Measurements from ENCODE around the gene CDH12.
"Not testable (repeated sequence)": the region's sequence is repeated elsewhere in the genome, so short reads cannot be mapped to it uniquely, and the experiment has no call there.

Gene CDH12

DNA sequence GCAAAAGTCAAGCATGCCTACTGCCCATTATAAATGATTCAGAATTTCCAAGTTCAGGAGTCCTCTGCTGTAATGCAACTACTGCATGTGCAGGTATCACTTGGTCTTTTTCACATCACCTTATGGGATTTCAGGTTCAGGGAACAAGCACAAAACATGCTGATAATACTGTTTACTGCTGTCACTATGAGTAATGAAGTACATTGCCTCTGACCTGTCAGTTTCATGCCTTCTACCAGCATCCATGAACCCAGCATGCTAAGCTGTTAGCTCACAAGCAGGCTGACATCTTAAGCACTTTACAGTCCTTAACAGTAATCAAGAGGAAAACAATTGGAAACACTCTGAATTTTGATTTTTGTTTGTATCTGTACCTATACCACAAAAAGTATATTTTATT lies 743.8 kb downstream of the CDH12 start:
- DNase-seq = no peak

DNA sequence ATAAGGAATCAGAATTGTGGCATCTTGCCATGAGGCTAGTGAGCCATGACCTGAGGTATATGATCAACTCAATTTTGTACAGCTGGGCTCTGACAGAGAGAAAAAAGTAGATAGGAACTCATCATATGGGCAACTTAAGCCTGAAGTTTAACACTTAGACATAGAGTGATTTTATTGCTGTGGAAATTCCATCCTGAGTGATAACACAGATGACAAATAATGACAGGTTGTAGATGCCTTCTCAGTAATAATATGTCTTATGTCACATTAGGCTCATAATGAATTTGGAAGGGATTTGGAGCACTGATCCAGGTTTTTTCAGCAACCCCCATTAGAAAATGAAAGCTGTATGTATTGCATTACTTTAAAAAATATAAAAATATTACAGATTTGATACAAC lies 744.6 kb downstream of the CDH12 start:
- DNase-seq = no peak

- DNase-seq = no peak
These were observed 750.3 kb downstream of the CDH12 start for GRCh38 chr5:22102823-22103359.

DNA sequence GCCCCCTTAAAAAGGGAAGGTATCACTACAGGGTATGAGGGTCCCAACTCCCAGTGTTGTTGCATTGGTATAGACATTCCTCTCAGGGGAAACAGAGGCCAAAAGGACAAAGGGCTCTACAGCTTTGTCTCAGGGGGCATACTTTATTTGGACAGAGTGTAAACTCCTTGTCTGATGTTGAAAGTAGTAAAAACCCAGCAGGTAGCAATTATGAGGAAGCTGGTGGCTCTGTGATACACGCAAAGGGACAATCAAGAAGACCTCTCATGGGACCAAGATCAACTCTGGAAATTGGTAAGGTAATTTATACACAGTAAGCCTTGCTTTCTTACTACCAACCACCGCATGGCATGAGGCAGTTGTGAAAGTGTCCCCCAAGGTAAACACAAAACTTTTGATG lies 764.6 kb downstream of the CDH12 start:
- no peak for DNase-seq

DNA sequence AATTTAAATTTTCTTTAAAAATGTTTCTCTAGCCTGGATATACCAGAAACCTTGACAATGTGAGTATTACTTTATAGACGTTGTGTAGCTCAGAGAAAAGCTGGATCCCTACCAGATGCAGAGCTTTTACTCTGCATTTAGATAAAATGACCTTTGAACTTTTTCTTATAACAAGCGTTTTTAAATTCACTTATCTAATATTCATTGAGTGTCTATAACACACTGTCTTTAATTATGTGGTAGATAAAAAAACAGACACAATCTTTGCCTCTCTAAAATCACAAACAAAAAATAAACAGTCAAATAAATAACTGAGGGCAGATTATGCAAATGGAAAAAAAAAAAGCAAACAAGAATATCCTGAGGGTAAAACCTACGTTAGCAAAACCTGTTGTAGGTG lies 773.6 kb downstream of the CDH12 start:
- no peak for DNase-seq

DNA sequence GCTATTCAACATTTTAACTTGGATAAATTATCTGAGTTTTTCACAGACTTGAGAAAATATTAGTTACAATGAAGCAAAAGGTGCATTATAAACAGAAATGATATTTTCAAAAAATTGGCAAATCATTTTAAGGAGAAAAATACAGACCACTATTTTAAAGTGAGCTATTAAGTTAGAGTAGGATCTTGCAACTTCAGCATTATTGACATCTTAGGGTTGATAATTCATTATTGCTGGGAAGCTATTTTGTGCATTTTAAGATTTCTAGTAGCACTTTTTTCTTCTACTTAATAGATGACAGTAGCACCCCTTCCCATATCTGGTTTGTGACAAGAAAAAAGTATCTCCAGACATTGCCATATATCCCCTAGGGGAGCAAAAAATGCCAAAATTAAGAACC lies 774.1 kb downstream of the CDH12 start:
- no peak for DNase-seq

GRCh38 chr5:22076586-22076985 lies 776.6 kb downstream of the CDH12 start:
- no peak for DNase-seq

DNA sequence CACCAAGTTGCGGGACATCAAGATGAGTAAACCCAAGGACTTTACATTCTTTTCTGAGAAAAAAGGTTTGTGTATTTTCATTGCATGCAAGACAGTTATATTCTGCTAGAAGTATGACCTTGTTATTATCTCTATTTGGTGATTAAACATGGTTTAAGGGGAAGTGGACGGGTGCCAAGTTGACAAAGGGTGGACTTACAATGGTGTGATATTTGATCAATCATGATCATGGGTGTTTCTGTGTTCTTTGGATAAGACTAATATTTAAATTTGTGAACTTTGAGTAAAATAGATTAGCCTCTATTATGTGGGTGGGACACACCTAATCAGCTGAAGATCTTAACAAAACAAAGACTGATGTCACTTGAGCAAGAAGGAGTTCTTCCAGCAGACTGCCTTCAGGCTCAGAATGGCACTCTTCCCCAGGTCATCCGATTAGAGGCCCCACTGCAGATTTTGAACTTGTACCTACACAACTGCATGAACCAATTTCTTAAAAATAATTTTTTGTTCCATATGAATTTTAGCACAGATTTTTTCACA lies 782.9 kb downstream of the CDH12 start:
- DNase-seq = no peak

DNA sequence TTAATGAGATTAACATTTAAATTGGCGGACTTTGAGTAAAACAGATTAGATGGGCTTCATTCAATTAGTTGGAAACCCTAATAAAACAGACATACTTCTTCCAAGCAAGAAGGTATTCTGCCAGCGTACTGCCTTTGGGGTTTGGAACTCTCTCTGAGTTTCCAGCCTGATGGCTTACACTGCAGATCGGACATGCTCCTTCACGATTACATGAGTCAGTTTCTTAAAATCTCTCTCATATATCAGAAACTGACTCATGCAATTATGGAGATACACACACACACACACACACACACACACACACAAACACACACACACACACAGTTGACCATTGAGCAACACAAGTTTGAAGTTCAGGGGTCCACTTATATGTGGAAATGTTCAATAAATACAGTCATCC lies 789.4 kb downstream of the CDH12 start:
- no peak for DNase-seq

GRCh38 chr5:22058620-22059019 lies 794.5 kb downstream of the CDH12 start:
- DNase-seq = no peak

- DNase-seq = no peak
These were observed 796.1 kb downstream of the CDH12 start for GRCh38 chr5:22057012-22057411.

DNA sequence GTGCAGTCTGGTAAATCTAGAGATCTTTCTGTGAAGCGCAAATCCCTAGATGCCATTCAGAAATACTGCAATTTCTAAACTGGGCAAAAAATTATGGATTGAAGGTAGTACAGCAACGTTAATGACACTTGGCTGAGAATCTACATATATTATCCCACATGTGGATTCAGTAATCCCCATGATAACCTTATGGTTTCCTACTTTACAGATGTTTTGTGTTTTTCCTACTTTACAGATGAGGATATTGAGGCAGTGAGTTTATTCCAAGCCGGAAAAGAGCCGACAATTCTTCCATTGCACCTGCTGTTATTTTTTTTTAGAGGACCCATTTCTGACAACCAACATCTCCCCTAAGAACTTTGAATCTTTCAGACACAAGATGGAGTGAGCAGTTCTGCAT lies 796.5 kb downstream of the CDH12 start:
- no peak for DNase-seq

GRCh38 chr5:22053195-22053594 lies 799.9 kb downstream of the CDH12 start:
- no peak for DNase-seq

DNA sequence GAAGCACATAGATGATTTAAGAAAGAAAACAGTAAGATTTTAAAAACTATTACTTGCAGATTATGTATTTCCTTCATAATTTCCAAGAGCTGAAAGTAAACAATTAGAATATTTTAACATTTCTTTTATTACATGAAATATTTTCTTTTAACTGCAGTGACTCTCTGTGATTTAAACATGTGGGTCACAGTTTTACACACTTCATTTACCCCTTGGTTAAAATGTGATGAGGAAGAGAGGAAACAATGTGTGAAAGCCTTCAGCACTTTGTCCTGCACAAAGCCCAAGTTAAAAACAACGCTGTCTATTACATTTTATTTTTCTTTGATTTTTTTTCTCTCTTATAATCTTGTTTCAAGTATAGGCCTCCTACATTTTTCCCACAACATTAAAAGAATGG lies 801.3 kb downstream of the CDH12 start:
- DNase-seq = no peak

GRCh38 chr5:22050931-22051330 lies 802.2 kb downstream of the CDH12 start:
- DNase-seq = no peak

DNA sequence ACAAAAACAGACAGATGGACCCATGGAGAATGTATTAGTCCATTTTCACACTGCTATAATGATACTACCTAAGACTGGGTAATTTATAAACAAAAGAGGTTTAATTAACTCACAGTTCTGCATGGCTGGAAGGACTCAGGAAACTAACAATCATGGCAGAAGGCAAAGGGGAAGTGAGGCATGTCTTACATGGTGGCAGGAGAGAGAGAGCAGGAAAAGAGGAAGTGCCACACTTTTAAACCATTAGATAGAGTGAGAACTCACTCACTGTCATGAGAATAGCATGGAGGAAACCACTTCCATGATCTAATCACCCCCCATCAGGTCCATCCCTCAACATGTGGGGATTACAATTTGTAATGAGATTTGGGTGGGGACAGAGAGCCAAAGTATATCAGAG lies 808.9 kb downstream of the CDH12 start:
- DNase-seq = no peak

DNA sequence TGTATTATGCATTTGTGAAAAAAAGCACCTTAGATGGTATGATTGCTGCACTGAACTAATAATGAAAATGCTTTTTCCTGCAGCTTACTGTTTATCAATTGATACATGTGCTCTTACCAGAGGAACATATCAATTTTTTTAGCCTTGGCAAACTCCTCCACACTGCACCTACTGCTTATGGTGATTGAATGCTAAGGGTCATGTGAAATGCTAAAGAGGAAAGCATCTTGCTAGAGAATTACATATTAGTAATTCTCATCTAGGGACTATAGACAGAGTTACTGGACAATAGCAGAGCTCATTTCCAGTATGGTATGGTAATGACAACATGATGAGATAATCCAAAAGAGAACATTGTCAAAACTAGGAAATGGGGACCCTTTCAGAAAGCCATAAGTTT lies 817.1 kb downstream of the CDH12 start:
- DNase-seq = no peak

DNA sequence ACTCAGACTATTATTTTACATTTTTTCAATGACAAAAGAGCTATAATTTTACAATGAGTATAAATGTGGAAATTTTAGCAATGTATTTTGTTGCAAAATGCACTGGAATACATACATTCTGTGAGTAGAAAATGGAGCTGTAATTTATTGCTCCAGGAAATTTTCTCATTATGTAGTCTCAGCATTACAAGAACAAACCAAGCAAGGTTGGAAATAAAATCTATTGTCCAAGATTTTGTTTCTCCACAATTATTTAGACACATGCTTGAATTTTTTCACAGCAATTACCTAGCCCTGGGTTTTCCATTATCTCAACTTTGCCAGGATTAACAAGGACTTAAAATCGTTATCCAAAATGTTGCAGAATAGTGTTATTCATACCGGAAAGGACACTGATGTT lies 820.1 kb downstream of the CDH12 start:
- DNase-seq = no peak

- DNase-seq = no peak
These were observed 829.4 kb downstream of the CDH12 start for GRCh38 chr5:22023784-22024183.

DNA sequence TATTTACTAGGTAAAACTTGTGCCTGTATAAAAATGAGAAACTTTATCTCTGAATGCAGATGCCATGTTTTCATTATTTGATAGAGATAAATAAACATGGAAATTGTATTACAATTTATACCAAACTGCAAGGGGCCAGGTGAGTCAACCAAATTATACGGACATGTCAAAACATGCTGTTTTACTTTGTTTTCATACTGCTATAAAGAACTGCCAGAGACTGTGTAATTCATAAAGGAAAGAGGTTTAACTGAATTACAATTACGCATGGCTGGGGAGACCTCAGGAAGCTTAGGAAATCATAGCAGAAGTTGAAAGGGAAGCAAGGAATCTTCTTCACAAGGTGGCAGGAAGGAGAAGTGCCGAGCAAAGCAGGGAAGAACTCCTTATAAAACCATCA lies 840.3 kb downstream of the CDH12 start:
- DNase-seq = not testable (repeated sequence)

- DNase-seq = not testable (repeated sequence)
These were observed 842.3 kb downstream of the CDH12 start for GRCh38 chr5:22010808-22011207.

GRCh38 chr5:22001097-22001496 lies 852.0 kb downstream of the CDH12 start:
- not testable (repeated sequence) for DNase-seq

GRCh38 chr5:21985799-21986198 lies 867.3 kb downstream of the CDH12 start:
- not testable (repeated sequence) for DNase-seq

GRCh38 chr5:21951571-21951970 lies 901.6 kb downstream of the CDH12 start:
- not testable (repeated sequence) for DNase-seq

DNA sequence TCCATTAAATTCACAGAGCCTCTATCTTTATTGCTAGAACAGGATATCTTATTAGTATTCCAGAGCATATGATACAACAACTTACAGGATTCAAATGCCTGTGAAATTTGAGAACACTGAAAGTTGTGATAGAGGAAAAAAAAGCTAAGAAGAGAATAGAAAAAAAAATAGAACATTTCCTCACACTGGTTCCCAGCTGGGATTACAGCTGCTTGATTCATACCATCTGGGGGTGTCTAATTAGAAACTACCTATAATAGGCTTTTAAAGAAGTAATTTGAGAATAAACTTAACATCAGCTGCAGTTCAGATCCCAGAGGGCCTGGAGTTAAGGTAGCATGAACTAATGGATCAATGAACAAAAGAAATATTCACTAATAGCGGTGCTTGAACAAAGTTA lies 922.0 kb downstream of the CDH12 start:
- no peak for DNase-seq

Data from stimulated activated CD4-positive, alpha-beta T cell treated with anti-CD3 and anti-CD28 coated beads, Interleukin-4, amount 100 ng/mL, for 4 hours (primary cell).